T-helper 2 cell treated with Interferon-gamma antibody and Interleukin-4, amounts not matched to agents 5 μg/mL and 100 μg/mL, for 36 hours (primary cell): ENCODE measurements around the gene CDH23.

Experiments used
- DNase-seq: peaks from one replicate; pipeline ENCODE4 v3.0.0; 2021; ENCODE audit warnings: low spot score
- H3K27ac Mint-ChIP-seq: one replicate; pipeline ENCODE4 v1.8.0; 2021; ENCODE audit warnings: mild to moderate bottlenecking, mixed read lengths
- H3K27me3 Mint-ChIP-seq: one replicate; pipeline ENCODE4 v1.8.0; 2021; ENCODE audit warnings: low read depth, mixed read lengths
- H3K36me3 Mint-ChIP-seq: one replicate; pipeline ENCODE4 v1.8.0; 2021; ENCODE audit warnings: low read depth, mixed read lengths
- H3K4me1 Mint-ChIP-seq: one replicate; pipeline ENCODE4 v1.8.0; 2021; ENCODE audit warnings: low read depth, mixed read lengths
- H3K4me3 Mint-ChIP-seq: one replicate; pipeline ENCODE4 v1.8.0; 2022; ENCODE audit warnings: mild to moderate bottlenecking, moderate library complexity, mixed read lengths
- H3K9me3 Mint-ChIP-seq: one replicate; pipeline ENCODE4 v1.8.0; 2021; ENCODE audit warnings: mixed read lengths

The CDH23 gene

DNA sequence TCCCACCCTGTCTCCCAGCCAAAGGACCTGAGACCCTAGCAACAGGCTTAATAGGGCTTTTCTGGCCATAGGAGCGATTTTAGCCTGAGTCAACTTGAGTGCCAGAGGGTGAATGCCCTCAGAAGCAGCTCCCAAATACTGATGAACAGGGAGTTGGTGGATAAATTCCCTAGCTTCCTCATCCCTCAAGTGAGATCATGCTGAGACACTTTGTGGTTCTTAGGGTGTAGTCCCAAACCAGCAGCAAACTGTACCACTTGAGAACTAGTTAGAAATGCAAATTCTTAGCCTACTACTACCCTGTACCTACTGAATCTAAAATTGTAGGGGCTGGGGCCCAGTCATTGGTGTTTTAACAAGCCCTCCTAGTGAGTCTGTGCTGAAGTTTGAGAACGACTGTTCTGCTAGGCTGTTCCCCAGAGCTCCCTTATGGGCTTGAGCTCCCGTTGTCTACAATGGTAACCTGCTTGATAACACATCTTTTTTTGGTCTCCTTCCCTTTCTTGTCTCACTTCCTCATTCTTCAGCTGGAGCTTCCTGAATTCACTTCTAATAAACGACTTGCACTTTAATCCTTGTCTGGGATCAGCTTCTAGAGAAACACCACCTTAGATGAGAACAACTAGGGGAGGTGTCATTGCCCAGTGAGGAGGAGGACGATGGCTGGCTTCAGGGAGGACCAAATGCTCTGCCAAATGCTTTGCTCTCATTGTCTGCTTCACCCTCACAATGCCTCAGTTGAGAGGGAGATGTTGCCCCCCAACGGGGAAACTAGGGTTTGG lies 18.2 kb upstream of the CDH23 start:
- Mint-ChIP-seq H3K4me3 (no peak overlapping the region), H3K4me1 (peaks cover 5% of the 10 kb centered on the region), H3K27ac (no peak overlapping the region), H3K9me3 (no peaks in the 10 kb centered on the region), H3K27me3 (no peaks in the 10 kb centered on the region), H3K36me3 (no peaks in the 10 kb centered on the region)
- DNase-seq: no peak

DNA sequence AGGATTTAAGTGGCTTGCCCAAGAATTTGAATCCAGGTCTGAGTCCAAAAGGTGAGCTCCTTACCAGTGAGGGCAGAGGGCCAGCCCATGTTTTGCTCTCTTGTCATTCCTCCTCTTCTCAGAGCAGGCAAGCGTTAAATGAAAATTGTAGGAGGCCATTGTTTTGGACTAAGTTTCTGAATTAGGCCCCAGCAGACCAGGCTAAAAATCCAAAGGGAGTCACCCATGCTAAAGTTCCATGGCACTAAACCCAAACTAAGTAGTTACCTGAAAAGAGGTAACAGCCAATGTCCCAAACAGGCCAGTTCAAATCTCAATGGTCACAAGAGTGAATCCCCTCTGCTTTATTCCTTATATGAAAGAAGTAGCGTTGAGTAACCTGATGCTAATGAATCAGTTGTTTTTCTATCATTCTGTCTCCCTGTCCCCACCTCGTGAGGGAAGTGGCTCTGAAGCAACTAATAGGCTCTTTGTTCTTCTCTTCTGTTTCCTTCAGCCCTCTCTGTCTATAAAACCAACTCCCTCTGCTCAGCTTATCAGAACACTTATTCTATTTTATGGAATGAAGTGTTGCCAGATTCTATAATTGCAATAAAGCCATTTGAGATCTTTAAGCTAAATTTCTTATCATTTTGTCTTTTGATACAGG lies 17.5 kb upstream of the CDH23 start:
- no peak overlapping the region for H3K4me3 Mint-ChIP-seq
- no peak for DNase-seq
- no peaks in the 10 kb centered on the region for H3K36me3 Mint-ChIP-seq
- H3K9me3 Mint-ChIP-seq: no peaks in the 10 kb centered on the region
- H3K4me1 Mint-ChIP-seq: peaks cover 5% of the 10 kb centered on the region
- no peak overlapping the region for H3K27ac Mint-ChIP-seq
- H3K27me3 Mint-ChIP-seq: no peaks in the 10 kb centered on the region

- Mint-ChIP-seq H3K27me3 (no peaks in the 10 kb centered on the region), H3K4me3 (no peak overlapping the region), H3K4me1 (peaks cover 3% of the 10 kb centered on the region), H3K27ac (no peak overlapping the region), H3K9me3 (no peaks in the 10 kb centered on the region), H3K36me3 (no peaks in the 10 kb centered on the region)
- no peak for DNase-seq
Measured at GRCh38 chr10:71380841-71381240, 15.9 kb upstream of the CDH23 start.

DNA sequence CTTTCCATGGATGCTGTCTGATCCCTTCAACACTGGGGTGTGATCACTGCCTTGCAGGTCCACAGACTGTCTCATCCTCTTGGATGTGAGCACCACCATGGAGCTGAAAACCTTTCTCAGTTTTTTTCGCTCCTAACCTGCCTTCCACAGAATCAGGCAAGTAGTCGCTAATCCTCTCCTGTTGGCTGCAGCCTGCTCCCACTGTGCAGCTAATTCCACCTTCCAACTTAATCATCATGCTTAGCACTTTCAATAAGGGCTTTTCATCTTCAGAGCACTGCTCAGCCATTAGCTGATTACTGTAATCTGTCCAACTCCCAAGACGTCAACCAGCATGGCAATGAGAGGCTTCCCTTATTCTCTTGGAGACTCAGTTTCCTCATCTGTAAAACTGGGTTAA lies 15.1 kb upstream of the CDH23 start:
- H3K27ac Mint-ChIP-seq: no peak overlapping the region
- peaks cover 2% of the 10 kb centered on the region for H3K27me3 Mint-ChIP-seq
- no peaks in the 10 kb centered on the region for H3K36me3 Mint-ChIP-seq
- no peak overlapping the region for H3K4me3 Mint-ChIP-seq
- H3K4me1 Mint-ChIP-seq: peaks cover 2% of the 10 kb centered on the region
- DNase-seq: no peak
- H3K9me3 Mint-ChIP-seq: no peaks in the 10 kb centered on the region

- Mint-ChIP-seq H3K36me3 (no peaks in the 10 kb centered on the region), H3K27me3 (peaks cover 2% of the 10 kb centered on the region), H3K4me3 (no peak overlapping the region), H3K4me1 (peaks cover 2% of the 10 kb centered on the region), H3K9me3 (no peaks in the 10 kb centered on the region), H3K27ac (no peak overlapping the region)
- DNase-seq: no peak
Measured at GRCh38 chr10:71382028-71382427, 14.7 kb upstream of the CDH23 start.

DNA sequence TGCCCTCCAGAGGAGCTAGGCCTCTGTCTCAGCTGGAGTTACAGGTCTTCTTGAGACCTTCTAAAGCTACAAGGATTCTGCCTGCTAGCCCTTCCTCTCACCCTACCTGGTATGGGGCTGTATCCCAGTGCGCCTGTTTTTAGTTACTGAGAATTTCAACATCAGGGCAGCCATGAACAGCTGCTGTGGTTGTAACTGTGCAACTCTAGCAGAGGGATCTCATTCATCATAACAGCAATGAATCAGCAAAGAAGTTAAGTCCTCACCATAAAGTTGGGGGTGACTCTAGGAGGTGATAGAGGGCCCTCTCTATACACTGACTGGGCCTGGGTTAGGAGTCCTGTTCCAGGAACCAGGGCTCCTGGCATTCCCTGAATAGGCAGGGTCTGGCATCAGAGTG lies 14.0 kb upstream of the CDH23 start:
- no peak for DNase-seq
- Mint-ChIP-seq H3K4me3 (no peak overlapping the region), H3K4me1 (no peaks in the 10 kb centered on the region), H3K27ac (no peak overlapping the region), H3K9me3 (no peaks in the 10 kb centered on the region), H3K27me3 (peaks cover 4% of the 10 kb centered on the region), H3K36me3 (no peaks in the 10 kb centered on the region)

DNA sequence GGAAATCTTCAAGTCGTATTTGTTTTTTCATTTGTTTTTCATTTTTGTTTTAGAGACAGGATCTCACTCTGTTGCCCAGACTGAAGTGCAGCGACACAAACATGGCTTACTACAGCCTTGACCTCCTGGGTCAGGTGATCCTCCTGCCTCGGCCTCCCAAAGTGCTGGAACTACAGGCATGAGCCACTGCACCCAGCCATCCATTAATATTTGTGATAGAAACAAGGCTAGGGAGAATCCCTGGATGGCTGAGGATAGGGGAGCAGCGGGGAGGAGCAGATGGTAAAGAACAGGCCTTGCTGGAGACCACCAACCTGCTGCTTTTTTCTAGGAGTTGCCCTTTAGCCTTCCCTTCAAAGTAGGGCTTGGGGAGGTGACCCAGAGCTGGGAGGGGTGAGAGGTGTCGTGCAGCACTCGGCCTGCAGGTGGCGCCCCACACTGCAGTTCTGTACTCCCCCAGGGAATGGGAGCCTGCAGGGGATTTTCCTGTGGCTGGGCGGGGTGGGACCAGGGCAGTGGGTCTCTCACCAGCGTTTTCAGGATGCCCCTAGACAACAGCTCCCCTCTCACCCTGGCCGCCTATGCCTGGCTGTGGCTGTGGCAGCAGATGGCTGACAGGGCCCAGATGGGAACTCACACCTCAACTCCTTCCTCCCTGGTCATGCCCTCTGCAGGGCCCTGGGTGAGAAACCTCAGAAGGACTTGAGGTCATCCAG lies 12.6 kb upstream of the CDH23 start:
- Mint-ChIP-seq H3K27me3 (peaks cover 13% of the 10 kb centered on the region), H3K27ac (no peak overlapping the region), H3K9me3 (no peaks in the 10 kb centered on the region), H3K36me3 (no peaks in the 10 kb centered on the region), H3K4me1 (no peaks in the 10 kb centered on the region), H3K4me3 (no peak overlapping the region)
- peak; percentile 64 for DNase-seq

- Mint-ChIP-seq H3K27me3 (peaks cover 28% of the 10 kb centered on the region), H3K4me1 (no peaks in the 10 kb centered on the region), H3K36me3 (no peaks in the 10 kb centered on the region), H3K27ac (no peak overlapping the region), H3K4me3 (no peak overlapping the region), H3K9me3 (no peaks in the 10 kb centered on the region)
- DNase-seq: no peak
Measured at GRCh38 chr10:71388171-71388570, 8.5 kb upstream of the CDH23 start.

GRCh38 chr10:71388583-71389310 lies 8.0 kb upstream of the CDH23 start:
- no peaks in the 10 kb centered on the region for H3K4me1 Mint-ChIP-seq
- DNase-seq: no peak
- no peaks in the 10 kb centered on the region for H3K9me3 Mint-ChIP-seq
- no peak overlapping the region for H3K4me3 Mint-ChIP-seq
- H3K27me3 Mint-ChIP-seq: peaks cover 28% of the 10 kb centered on the region
- no peak overlapping the region for H3K27ac Mint-ChIP-seq
- H3K36me3 Mint-ChIP-seq: no peaks in the 10 kb centered on the region

- Mint-ChIP-seq H3K9me3 (no peaks in the 10 kb centered on the region), H3K27me3 (peaks cover 37% of the 10 kb centered on the region), H3K27ac (no peak overlapping the region), H3K4me3 (no peak overlapping the region), H3K36me3 (no peaks in the 10 kb centered on the region), H3K4me1 (no peaks in the 10 kb centered on the region)
- no peak for DNase-seq
Measured at GRCh38 chr10:71389768-71390460, 6.8 kb upstream of the CDH23 start.

- H3K36me3 Mint-ChIP-seq: no peaks in the 10 kb centered on the region
- no peaks in the 10 kb centered on the region for H3K9me3 Mint-ChIP-seq
- DNase-seq: no peak
- H3K4me1 Mint-ChIP-seq: no peaks in the 10 kb centered on the region
- peaks cover 42% of the 10 kb centered on the region for H3K27me3 Mint-ChIP-seq
- no peak overlapping the region for H3K27ac Mint-ChIP-seq
- no peak overlapping the region for H3K4me3 Mint-ChIP-seq
Measured at GRCh38 chr10:71390461-71390835, 6.3 kb upstream of the CDH23 start.

DNA sequence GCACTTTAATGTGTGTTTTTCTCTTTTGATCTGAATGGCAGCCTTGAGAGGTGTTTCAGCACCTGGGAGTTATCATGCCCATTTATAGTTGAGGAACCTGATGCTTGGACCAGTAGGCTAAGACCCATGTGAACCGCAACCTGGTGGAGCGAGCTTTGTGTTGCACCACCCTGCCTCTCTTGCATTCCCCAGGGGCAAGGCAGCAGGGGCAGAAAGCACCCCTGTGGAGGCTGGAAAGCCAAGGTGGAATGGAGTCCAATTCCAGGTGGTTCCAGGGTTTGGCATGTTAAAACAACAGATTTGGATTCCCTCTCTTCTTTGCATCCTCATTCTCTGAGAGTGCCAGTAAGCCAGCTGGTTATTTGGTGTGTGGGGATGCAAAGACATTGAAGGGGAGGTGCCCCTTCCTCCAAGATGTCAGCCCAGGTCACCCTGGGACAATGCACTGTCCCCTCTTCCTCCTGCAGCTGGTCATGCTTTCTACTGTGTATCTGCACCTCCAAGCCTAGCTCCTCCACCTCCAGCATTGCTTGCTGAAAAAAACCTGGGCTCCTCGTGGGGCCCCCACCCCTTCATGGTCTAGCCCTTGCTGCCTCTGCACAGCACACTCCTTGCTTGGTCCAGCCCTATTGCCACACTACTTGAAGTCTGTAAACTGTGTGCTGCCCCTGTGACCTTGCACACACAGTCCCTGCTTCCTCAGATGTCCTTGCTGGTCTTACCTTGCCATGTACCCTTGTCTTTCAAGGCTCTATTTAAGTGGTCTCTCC lies 5.6 kb upstream of the CDH23 start:
- no peaks in the 10 kb centered on the region for H3K4me1 Mint-ChIP-seq
- no peak overlapping the region for H3K27ac Mint-ChIP-seq

GRCh38 chr10:71391701-71392100 lies 5.0 kb upstream of the CDH23 start:
- H3K36me3 Mint-ChIP-seq: no peaks in the 10 kb centered on the region
- peaks cover 48% of the 10 kb centered on the region for H3K27me3 Mint-ChIP-seq
- H3K4me3 Mint-ChIP-seq: no peak overlapping the region
- no peaks in the 10 kb centered on the region for H3K4me1 Mint-ChIP-seq
- DNase-seq: no peak
- no peak overlapping the region for H3K27ac Mint-ChIP-seq
- H3K9me3 Mint-ChIP-seq: no peaks in the 10 kb centered on the region

More for the DNA sequence above, 5.6 kb upstream of the CDH23 start:
- H3K9me3 Mint-ChIP-seq: no peaks in the 10 kb centered on the region
- H3K36me3 Mint-ChIP-seq: no peaks in the 10 kb centered on the region
- DNase-seq: no peak
- H3K4me3 Mint-ChIP-seq: no peak overlapping the region
- peaks cover 49% of the 10 kb centered on the region for H3K27me3 Mint-ChIP-seq
